ENCODE data around the gene KBTBD7.

The KBTBD7 gene

DNA sequence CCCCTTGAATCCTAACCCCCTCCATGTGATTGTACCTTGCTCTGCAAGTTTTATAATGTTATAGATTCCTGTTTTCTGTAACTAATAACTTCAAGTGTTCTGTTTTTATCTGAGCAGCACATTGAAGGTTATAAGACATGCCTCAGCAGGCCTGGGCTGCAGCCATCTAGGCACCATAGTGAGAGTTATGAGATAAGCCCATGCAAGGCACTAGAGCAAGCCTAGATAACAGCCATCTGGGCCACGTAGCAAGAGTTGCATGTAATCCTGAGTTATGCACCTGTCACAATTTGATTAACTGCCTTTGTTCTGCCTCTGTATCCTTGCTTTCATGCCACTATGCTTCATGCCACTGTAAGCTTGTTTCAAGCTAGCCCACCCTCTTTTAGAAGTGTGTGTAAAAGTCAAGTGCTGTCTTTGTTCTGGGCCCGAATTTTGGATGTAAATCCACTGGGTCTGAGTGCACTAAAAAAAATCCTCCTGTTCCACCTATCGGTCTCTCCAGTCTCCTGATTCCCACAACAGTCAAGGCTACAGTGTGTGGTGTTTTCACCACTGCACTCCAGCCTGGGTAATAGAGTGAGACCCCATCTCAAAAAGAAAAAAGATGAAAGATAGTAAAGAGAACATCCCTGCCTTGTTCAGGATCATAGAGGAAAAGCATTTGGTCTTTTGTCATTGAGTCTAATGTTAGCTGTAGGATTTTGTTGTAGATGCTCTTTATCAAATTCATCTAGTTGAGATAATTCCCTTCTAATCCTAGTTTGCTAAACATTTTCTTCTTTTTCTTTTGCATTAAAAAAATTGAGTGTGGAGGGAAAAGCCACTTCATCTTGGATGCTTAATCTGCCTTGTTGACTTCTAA lies 45.7 kb downstream of the KBTBD7 start (continued):
- peak; percentile 79; the same call in 1 of the 2 replicates for TF ChIP-seq ZFP37 (tag by site-specific recombination; IDR thresholded peaks at IDR 0.05)
- TF ChIP-seq KLF16 (tag by site-specific recombination; IDR thresholded peaks at IDR 0.05): peak; percentile 54; the same call in 1 of the 2 replicates
- TF ChIP-seq ZNF555 (tag by site-specific recombination; conservative IDR thresholded peaks at IDR 0.05): peak; percentile 15; the same call in 1 of the 2 replicates
- TF ChIP-seq ZNF138 (tag by site-specific recombination; IDR thresholded peaks at IDR 0.05; ENCODE audit: borderline replicate concordance): no peak
- no peak for TF ChIP-seq ZNF292 (tag by site-specific recombination; IDR thresholded peaks at IDR 0.05; ENCODE audit: borderline replicate concordance, low read depth)
- TF ChIP-seq ZNF175 (tag by site-specific recombination; IDR thresholded peaks at IDR 0.05): no peak
- TF ChIP-seq GLI4 (tag by site-specific recombination; IDR thresholded peaks at IDR 0.05): peak; percentile 84; the same call in 1 of the 2 replicates
- TF ChIP-seq ZNF214 (tag by site-specific recombination; IDR thresholded peaks at IDR 0.05; ENCODE audit: borderline replicate concordance): peak; percentile 37; the same call in 1 of the 2 replicates
- TF ChIP-seq WT1 (tag by site-specific recombination; IDR thresholded peaks at IDR 0.05): no peak
- peak; percentile 78 for TF ChIP-seq ZNF510 (tag by site-specific recombination; IDR thresholded peaks at IDR 0.05; ENCODE audit: insufficient replicate concordance)
- TF ChIP-seq ZNF132 (tag by site-specific recombination; IDR thresholded peaks at IDR 0.05; ENCODE audit: borderline replicate concordance): no peak
- TF ChIP-seq, protein P1, sequence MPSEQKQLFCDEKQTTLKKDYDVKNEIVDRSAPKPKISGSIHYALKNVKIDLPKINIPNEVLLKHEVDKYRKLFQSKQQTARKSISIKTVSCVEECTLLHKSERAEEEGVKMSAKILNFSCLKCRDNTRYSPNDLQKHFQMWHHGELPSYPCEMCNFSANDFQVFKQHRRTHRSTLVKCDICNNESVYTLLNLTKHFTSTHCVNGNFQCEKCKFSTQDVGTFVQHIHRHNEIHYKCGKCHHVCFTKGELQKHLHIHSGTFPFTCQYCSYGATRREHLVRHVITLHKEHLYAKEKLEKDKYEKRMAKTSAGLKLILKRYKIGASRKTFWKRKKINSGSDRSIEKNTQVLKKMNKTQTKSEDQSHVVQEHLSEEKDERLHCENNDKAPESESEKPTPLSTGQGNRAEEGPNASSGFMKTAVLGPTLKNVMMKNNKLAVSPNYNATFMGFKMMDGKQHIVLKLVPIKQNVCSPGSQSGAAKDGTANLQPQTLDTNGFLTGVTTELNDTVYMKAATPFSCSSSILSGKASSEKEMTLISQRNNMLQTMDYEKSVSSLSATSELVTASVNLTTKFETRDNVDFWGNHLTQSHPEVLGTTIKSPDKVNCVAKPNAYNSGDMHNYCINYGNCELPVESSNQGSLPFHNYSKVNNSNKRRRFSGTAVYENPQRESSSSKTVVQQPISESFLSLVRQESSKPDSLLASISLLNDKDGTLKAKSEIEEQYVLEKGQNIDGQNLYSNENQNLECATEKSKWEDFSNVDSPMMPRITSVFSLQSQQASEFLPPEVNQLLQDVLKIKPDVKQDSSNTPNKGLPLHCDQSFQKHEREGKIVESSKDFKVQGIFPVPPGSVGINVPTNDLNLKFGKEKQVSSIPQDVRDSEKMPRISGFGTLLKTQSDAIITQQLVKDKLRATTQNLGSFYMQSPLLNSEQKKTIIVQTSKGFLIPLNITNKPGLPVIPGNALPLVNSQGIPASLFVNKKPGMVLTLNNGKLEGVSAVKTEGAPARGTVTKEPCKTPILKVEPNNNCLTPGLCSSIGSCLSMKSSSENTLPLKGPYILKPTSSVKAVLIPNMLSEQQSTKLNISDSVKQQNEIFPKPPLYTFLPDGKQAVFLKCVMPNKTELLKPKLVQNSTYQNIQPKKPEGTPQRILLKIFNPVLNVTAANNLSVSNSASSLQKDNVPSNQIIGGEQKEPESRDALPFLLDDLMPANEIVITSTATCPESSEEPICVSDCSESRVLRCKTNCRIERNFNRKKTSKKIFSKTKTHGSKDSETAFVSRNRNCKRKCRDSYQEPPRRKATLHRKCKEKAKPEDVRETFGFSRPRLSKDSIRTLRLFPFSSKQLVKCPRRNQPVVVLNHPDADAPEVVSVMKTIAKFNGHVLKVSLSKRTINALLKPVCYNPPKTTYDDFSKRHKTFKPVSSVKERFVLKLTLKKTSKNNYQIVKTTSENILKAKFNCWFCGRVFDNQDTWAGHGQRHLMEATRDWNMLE (tag by site-specific recombination; conservative IDR thresholded peaks at IDR 0.05; ENCODE audit: low read depth): peak; percentile 66
- TF ChIP-seq, protein P2, sequence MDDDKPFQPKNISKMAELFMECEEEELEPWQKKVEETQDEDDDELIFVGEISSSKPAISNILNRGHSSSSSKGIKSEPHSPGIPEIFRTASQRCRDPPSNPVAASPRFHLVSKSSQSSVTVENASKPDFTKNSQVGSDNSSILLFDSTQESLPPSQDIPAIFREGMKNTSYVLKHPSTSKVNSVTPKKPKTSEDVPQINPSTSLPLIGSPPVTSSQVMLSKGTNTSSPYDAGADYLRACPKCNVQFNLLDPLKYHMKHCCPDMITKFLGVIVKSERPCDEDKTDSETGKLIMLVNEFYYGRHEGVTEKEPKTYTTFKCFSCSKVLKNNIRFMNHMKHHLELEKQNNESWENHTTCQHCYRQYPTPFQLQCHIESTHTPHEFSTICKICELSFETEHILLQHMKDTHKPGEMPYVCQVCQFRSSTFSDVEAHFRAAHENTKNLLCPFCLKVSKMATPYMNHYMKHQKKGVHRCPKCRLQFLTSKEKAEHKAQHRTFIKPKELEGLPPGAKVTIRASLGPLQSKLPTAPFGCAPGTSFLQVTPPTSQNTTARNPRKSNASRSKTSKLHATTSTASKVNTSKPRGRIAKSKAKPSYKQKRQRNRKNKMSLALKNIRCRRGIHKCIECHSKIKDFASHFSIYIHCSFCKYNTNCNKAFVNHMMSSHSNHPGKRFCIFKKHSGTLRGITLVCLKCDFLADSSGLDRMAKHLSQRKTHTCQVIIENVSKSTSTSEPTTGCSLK (tag by site-specific recombination; IDR thresholded peaks at IDR 0.05): 0 out of 2 replicates have a peak, but pooled peaks have one; percentile 47
- TF ChIP-seq ZNF311 (tag by site-specific recombination; IDR thresholded peaks at IDR 0.05; ENCODE audit: borderline replicate concordance): peak; percentile 99
- TF ChIP-seq, protein P3, sequence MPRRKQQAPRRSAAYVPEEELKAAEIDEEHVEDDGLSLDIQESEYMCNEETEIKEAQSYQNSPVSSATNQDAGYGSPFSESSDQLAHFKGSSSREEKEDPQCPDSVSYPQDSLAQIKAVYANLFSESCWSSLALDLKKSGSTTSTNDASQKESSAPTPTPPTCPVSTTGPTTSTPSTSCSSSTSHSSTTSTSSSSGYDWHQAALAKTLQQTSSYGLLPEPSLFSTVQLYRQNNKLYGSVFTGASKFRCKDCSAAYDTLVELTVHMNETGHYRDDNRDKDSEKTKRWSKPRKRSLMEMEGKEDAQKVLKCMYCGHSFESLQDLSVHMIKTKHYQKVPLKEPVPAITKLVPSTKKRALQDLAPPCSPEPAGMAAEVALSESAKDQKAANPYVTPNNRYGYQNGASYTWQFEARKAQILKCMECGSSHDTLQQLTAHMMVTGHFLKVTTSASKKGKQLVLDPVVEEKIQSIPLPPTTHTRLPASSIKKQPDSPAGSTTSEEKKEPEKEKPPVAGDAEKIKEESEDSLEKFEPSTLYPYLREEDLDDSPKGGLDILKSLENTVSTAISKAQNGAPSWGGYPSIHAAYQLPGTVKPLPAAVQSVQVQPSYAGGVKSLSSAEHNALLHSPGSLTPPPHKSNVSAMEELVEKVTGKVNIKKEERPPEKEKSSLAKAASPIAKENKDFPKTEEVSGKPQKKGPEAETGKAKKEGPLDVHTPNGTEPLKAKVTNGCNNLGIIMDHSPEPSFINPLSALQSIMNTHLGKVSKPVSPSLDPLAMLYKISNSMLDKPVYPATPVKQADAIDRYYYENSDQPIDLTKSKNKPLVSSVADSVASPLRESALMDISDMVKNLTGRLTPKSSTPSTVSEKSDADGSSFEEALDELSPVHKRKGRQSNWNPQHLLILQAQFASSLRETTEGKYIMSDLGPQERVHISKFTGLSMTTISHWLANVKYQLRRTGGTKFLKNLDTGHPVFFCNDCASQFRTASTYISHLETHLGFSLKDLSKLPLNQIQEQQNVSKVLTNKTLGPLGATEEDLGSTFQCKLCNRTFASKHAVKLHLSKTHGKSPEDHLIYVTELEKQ (tag by site-specific recombination; IDR thresholded peaks at IDR 0.05; ENCODE audit: borderline replicate concordance): 0 out of 2 replicates have a peak, but pooled peaks have one; percentile 28
- 0 out of 2 replicates have a peak, but pooled peaks have one; percentile 46 for TF ChIP-seq ZNF24 (tag by site-specific recombination; IDR thresholded peaks at IDR 0.05)
- TF ChIP-seq SETDB1 (IDR thresholded peaks at IDR 0.05; ENCODE audit: insufficient read length, low read length): peak; percentile 100
- TF ChIP-seq ZNF121 (tag by site-specific recombination; IDR thresholded peaks at IDR 0.05): peak; percentile 61
- peak; percentile 59; the same call in 1 of the 2 replicates for TF ChIP-seq ZNF211 (tag by site-specific recombination; IDR thresholded peaks at IDR 0.05; ENCODE audit: low read depth)
- TF ChIP-seq ZNF777 (tag by site-specific recombination; IDR thresholded peaks at IDR 0.05; ENCODE audit: borderline replicate concordance): no peak
- 0 out of 2 replicates have a peak, but pooled peaks have one; percentile 18 for TF ChIP-seq ZNF629 (tag by site-specific recombination; IDR thresholded peaks at IDR 0.05)
- TF ChIP-seq, protein P4, sequence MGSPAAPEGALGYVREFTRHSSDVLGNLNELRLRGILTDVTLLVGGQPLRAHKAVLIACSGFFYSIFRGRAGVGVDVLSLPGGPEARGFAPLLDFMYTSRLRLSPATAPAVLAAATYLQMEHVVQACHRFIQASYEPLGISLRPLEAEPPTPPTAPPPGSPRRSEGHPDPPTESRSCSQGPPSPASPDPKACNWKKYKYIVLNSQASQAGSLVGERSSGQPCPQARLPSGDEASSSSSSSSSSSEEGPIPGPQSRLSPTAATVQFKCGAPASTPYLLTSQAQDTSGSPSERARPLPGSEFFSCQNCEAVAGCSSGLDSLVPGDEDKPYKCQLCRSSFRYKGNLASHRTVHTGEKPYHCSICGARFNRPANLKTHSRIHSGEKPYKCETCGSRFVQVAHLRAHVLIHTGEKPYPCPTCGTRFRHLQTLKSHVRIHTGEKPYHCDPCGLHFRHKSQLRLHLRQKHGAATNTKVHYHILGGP (tag by site-specific recombination; IDR thresholded peaks at IDR 0.05): peak; percentile 33; the same call in 1 of the 2 replicates
- TF ChIP-seq ZNF621 (tag by site-specific recombination; IDR thresholded peaks at IDR 0.05): peak; percentile 83
- TF ChIP-seq ZSCAN23 (tag by site-specific recombination; IDR thresholded peaks at IDR 0.05): no peak
- TF ChIP-seq, protein P5, sequence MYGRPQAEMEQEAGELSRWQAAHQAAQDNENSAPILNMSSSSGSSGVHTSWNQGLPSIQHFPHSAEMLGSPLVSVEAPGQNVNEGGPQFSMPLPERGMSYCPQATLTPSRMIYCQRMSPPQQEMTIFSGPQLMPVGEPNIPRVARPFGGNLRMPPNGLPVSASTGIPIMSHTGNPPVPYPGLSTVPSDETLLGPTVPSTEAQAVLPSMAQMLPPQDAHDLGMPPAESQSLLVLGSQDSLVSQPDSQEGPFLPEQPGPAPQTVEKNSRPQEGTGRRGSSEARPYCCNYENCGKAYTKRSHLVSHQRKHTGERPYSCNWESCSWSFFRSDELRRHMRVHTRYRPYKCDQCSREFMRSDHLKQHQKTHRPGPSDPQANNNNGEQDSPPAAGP (tag by site-specific recombination; IDR thresholded peaks at IDR 0.05): peak; percentile 60

Data from HEK293 (cell line).